IMR-90 (cell line): ENCODE results near the gene CCDC92. TPM values are rescaled to one million over a fixed set of nuclear protein-coding genes. Genes with fewer than 3 reads are reported as not detected.

Experiments
- ATAC-seq: fragments of 200-7000 bp; cut with Tn5 transposase; 2 replicates; pipeline ENCODE4 v1.9.1; 2020; ENCODE audit warnings: low read depth, mild to moderate bottlenecking, moderate library complexity
- BruUV-seq: library from RNA; stranded (reverse); fragments of 400-500 nt; replicated peaks from 2 replicates; lab custom pipeline; 2021; lab: Mats Ljungman, UMichigan
- CTCF ChIA-PET: fragments of 300-600 bp; formaldehyde crosslinking; extraction: SDS; loops from one replicate; lab custom pipeline; 2021; ENCODE audit warnings: antibody characterized with exemption; lab: Yijun Ruan, JAX
- POLR2A ChIA-PET: fragments of 300-600 bp; sonication (Branson Sonifier 250); formaldehyde crosslinking; loops from one replicate; lab custom pipeline; 2022; ENCODE audit warnings: antibody characterized with exemption; ENCODE audit not compliant: unreplicated experiment; lab: Charles Lee
- DNase-seq: peaks from one replicate; pipeline ENCODE4 v3.0.0; 2013
- H2AFZ ChIP-seq: replicated peaks from 2 replicates; pipeline ENCODE3; 2013; ENCODE audit warnings: low read length, mild to moderate bottlenecking; ENCODE audit not compliant: poor library complexity
- H2AK5ac ChIP-seq: 2 replicates; pipeline ENCODE4 v1.6.1; 2013; ENCODE audit warnings: low read depth, low read length, inconsistent platforms
- H2AK9ac ChIP-seq: replicated peaks from 2 replicates; pipeline ENCODE3; 2013; ENCODE audit warnings: mild to moderate bottlenecking, low read depth, low read length, moderate library complexity; ENCODE audit not compliant: poor library complexity
- H2BK120ac ChIP-seq: 2 replicates; pipeline ENCODE4 v1.6.1; 2013; ENCODE audit warnings: low read depth, low read length, inconsistent platforms
- H2BK15ac ChIP-seq: 3 replicates; pipeline ENCODE4 v1.6.1; 2013; ENCODE audit warnings: low read depth, low read length, inconsistent platforms
- H2BK20ac ChIP-seq: 2 replicates; pipeline ENCODE4 v1.6.1; 2013; ENCODE audit warnings: low read depth, mild to moderate bottlenecking, inconsistent platforms, low read length, moderate library complexity
- H2BK5ac ChIP-seq: 2 replicates; pipeline ENCODE4 v1.6.1; 2013; ENCODE audit warnings: mild to moderate bottlenecking, low read depth, low read length, inconsistent platforms; ENCODE audit not compliant: poor library complexity, severe bottlenecking
- H3K14ac ChIP-seq: replicated peaks from 2 replicates; pipeline ENCODE4 v1.6.1; 2013; ENCODE audit warnings: low read depth, low read length, inconsistent platforms
- H3K18ac ChIP-seq: 2 replicates; pipeline ENCODE4 v1.6.1; 2013; ENCODE audit warnings: low read depth, low read length, control low read depth
- H3K23ac ChIP-seq: 2 replicates; pipeline ENCODE4 v1.6.1; 2013; ENCODE audit warnings: low read depth, low read length, inconsistent platforms
- H3K27ac ChIP-seq: 2 replicates; pipeline ENCODE4 v1.5.1; 2013; ENCODE audit warnings: mild to moderate bottlenecking, control low read depth, low read length; ENCODE audit not compliant: insufficient read depth
- H3K27me3 ChIP-seq: 2 replicates; pipeline ENCODE4 v1.6.1; 2013; ENCODE audit warnings: low read length; ENCODE audit not compliant: control insufficient read depth, insufficient read depth
- H3K36me3 ChIP-seq: 2 replicates; pipeline ENCODE4 v1.6.1; 2013; ENCODE audit warnings: low read length, mixed read lengths; ENCODE audit not compliant: control insufficient read depth, insufficient read depth
- H3K4ac ChIP-seq: 2 replicates; pipeline ENCODE4 v1.6.1; 2013; ENCODE audit warnings: low read depth, low read length, inconsistent platforms
- H3K4me1 ChIP-seq: 2 replicates; pipeline ENCODE4 v1.6.1; 2013; ENCODE audit warnings: low read length, mixed read lengths; ENCODE audit not compliant: control insufficient read depth, insufficient read depth
- H3K4me2 ChIP-seq: 2 replicates; pipeline ENCODE4 v1.6.1; 2013; ENCODE audit warnings: low read depth, mild to moderate bottlenecking, control low read depth, low read length, moderate library complexity
- H3K4me3 ChIP-seq: 2 replicates; pipeline ENCODE4 v1.5.1; 2013; ENCODE audit warnings: low read depth, mild to moderate bottlenecking, control low read depth, low read length, moderate library complexity; ENCODE audit not compliant: insufficient read depth
- H3K56ac ChIP-seq: 2 replicates; pipeline ENCODE4 v1.6.1; 2013; ENCODE audit warnings: low read length, inconsistent platforms; ENCODE audit not compliant: insufficient read depth; ENCODE audit errors: extremely low read depth
- H3K79me1 ChIP-seq, 2 experiments: 2 replicates each; pipeline ENCODE4 v1.6.1; 2013; ENCODE audit warnings: low read length in 2 of 2, inconsistent platforms in 1 of 2, low read depth in 1 of 2
- H3K9ac ChIP-seq: 2 replicates; pipeline ENCODE4 v1.6.1; 2013; ENCODE audit warnings: low read depth, low read length, control low read depth
- H3K9me1 ChIP-seq: 2 replicates; pipeline ENCODE4 v1.6.1; 2013; ENCODE audit warnings: low read length, inconsistent platforms; ENCODE audit not compliant: insufficient read depth
- H3K9me3 ChIP-seq: 2 replicates; pipeline ENCODE4 v1.6.1; 2013; ENCODE audit warnings: low read length; ENCODE audit not compliant: control insufficient read depth, insufficient read depth
- H4K20me1 ChIP-seq: 2 replicates; pipeline ENCODE4 v1.6.1; 2013; ENCODE audit warnings: low read length, inconsistent platforms; ENCODE audit not compliant: insufficient read depth
- H4K5ac ChIP-seq: 2 replicates; pipeline ENCODE4 v1.6.1; 2013; ENCODE audit warnings: mild to moderate bottlenecking, low read depth, low read length, control low read depth
- H4K8ac ChIP-seq, 2 experiments: 2 replicates each; pipeline ENCODE4 v1.6.1; 2013; ENCODE audit warnings: low read depth in 2 of 2, low read length in 2 of 2, control low read depth in 1 of 2, inconsistent platforms in 1 of 2
- H4K91ac ChIP-seq: 2 replicates; pipeline ENCODE4 v1.6.1; 2013; ENCODE audit warnings: low read depth, low read length, inconsistent platforms; ENCODE audit not compliant: insufficient read depth
- MAFK ChIP-seq: IDR thresholded peaks from 2 replicates; pipeline ENCODE4 v1.6.1; 2012; ENCODE audit warnings: low read depth, low read length, improper control_type of control experiment
- MXI1 ChIP-seq: IDR thresholded peaks from 2 replicates; pipeline ENCODE4 v1.6.1; 2012; ENCODE audit warnings: low read depth, mild to moderate bottlenecking, low read length, moderate library complexity, borderline replicate concordance
- POLR2A ChIP-seq: IDR thresholded peaks from 2 replicates; pipeline ENCODE4 v1.6.1; 2012; ENCODE audit warnings: mild to moderate bottlenecking, low read depth, low read length
- RAD21 ChIP-seq: IDR thresholded peaks from 2 replicates; pipeline ENCODE4 v1.6.1; 2012; ENCODE audit warnings: low read length, improper control_type of control experiment
- WGBS, 2 experiments: methylation state at CpG; one replicate each; pipeline versions ENCODE4 v1.1.5 to v1.1.7; 2013; ENCODE audit warnings: missing lambda C conversion rate in 2 of 2; ENCODE audit not compliant: insufficient read length in 1 of 2; ENCODE audit errors: extremely low coverage in 2 of 2; 5-methylcytosine and 5-hydroxymethylcytosine counted together
- dilution Hi-C: fragments of 300-500 bp; cut with HindIII; formaldehyde crosslinking; loops from one replicate; pipeline ENCODE4 v1.14.3; 2018; ENCODE audit warnings: low sequenced_read_pairs; ENCODE audit not compliant: unreplicated experiment
- in situ Hi-C: fragments of 300-500 bp; cut with MboI; formaldehyde crosslinking; loops from 3 replicates; pipeline ENCODE4 v1.14.3; 2019; ENCODE audit warnings: low sequenced_read_pairs, inconsistent platforms, mixed read lengths
- intact Hi-C: fragments of 100-400 bp; cut with micrococcal nuclease; formaldehyde crosslinking; loops from 2 replicates; pipeline ENCODE4 v1.10.0; 2022
- polyA plus RNA-seq, 3 experiments: library from polyadenylated mRNA; depleted of rRNA; stranded (reverse); fragments of >200 nt; gene quantifications; 2 replicates each; pipeline ENCODE4 v1.2.3, GENCODE V29; 2012; ENCODE audit warnings: low replicate concordance in 1 of 3
- total RNA-seq: library from RNA; depleted of rRNA; stranded (reverse); fragments of >200 nt; gene quantifications from 2 replicates; pipeline ENCODE4 v1.2.3, GENCODE V29; 2012

The CCDC92 gene
- total and polyA plus RNA-seq, 2 of the 4 experiments (the other 2 are of a cell fraction) = 5.7 to 55.5 TPM

DNA sequence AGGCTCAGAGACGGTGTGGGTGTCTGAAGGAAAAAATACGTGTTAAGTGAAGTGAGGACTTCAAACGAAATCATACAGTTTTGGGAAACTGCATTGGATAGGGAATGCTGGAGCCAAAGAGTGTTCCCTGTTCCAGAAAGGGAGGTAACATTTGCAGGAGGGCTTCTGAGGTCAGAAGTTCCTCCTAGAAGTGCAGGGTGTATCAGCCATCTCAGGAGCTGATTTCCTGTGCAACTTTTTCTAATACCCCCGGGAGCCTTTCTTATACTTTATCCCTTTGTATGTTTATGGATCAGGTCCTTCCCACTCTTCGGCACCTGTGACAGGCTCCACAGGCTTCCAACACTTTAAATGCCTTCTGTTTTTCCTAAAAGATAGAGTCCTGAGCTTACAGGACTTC, 25.3 kb upstream of the CCDC92 start:
- H3K18ac ChIP-seq = no peak overlapping the region
- in situ Hi-C loops = no loop called here
- peaks cover 35% of the 10 kb centered on the region for H3K9me1 ChIP-seq
- BruUV-seq = no TSS peak
- no peaks in the 10 kb centered on the region for H3K9me3 ChIP-seq
- no peak overlapping the region for H3K4ac ChIP-seq
- no peak overlapping the region for H2BK5ac ChIP-seq
- ChIA-PET CTCF (interaction anchor here (1.2 kb wide), 1 partner anchor 34 kb away, joined by 6 read pairs; no protein-coding TSS in a partner anchor), POLR2A (no interaction called here)
- H2AK9ac ChIP-seq = no peak overlapping the region
- H3K4me2 ChIP-seq = no peak overlapping the region
- no peak overlapping the region; the same call in 1 of the 2 replicates for H2AK5ac ChIP-seq
- 60% methylated on average over 1 of the region's 5 CpGs; no CpG with 5 or more reads in 1 of the 2 experiments for WGBS, 2 experiments
- ATAC-seq = no peak
- intact Hi-C loops = loop anchor here (5.0 kb wide), 1 partner anchor 34 kb away; no protein-coding TSS in a partner anchor
- H3K36me3 ChIP-seq = peaks cover 6% of the 10 kb centered on the region; the same call in 1 of the 2 replicates
- no peak overlapping the region for H2BK120ac ChIP-seq
- H4K20me1 ChIP-seq = peaks cover 16% of the 10 kb centered on the region; the same call in 1 of the 2 replicates
- peak overlapping the region; percentile 11; the same call in 1 of the 2 replicates for H3K27ac ChIP-seq
- peaks cover 48 to 81% of the 10 kb centered on the region in 2 experiments for H3K79me1 ChIP-seq
- dilution Hi-C loops = no loop called here
- no peak overlapping the region for H2BK20ac ChIP-seq
- H4K5ac ChIP-seq = no peak overlapping the region
- H3K14ac ChIP-seq = peak overlapping the region; percentile 54
- no peak for DNase-seq
- peaks cover 29% of the 10 kb centered on the region for H3K4me1 ChIP-seq
- H2AFZ ChIP-seq = no peak overlapping the region
- TF ChIP-seq MXI1 (no peak), MAFK (no peak), RAD21 (no peak), POLR2A (no peak)
- no peaks in the 10 kb centered on the region for H3K27me3 ChIP-seq
- H3K23ac ChIP-seq = no peak overlapping the region
- H3K4me3 ChIP-seq = no peak overlapping the region
- no peak overlapping the region for H4K91ac ChIP-seq
- H3K9ac ChIP-seq = no peak overlapping the region
- no peak overlapping the region for H4K8ac ChIP-seq
- no peak overlapping the region for H2BK15ac ChIP-seq
- H3K56ac ChIP-seq = no peak overlapping the region
